Colonic mucosa (tissue), 4 donors: ENCODE results near the gene COLEC11. TPM values are rescaled to one million over a fixed set of nuclear protein-coding genes. Genes with fewer than 3 reads are reported as not detected.
"Not testable (repeated sequence)": the region's sequence is repeated elsewhere in the genome, so short reads cannot be mapped to it uniquely, and the experiment has no call there.

Experiments used
- DNase-seq: peaks from one replicate; pipeline ENCODE4 v3.0.0-alpha.2; 2020
- H3K27ac ChIP-seq: fragments of 200-600 bp; one replicate; pipeline ENCODE4 v1.8.0; 2021
- H3K27me3 ChIP-seq: fragments of 200-600 bp; one replicate; pipeline ENCODE4 v1.8.0; 2021
- H3K36me3 ChIP-seq: fragments of 200-600 bp; one replicate; pipeline ENCODE4 v1.8.0; 2021
- H3K4me1 ChIP-seq: fragments of 200-600 bp; one replicate; pipeline ENCODE4 v1.8.0; 2021; ENCODE audit warnings: mild to moderate bottlenecking
- H3K4me3 ChIP-seq: fragments of 200-600 bp; one replicate; pipeline ENCODE4 v1.8.0; 2021
- H3K9ac ChIP-seq, 2 donors: one replicate each; pipeline ENCODE4 v1.7.0; 2013; ENCODE audit warnings: control low read depth in 2 of 2, low read depth in 2 of 2, low read length in 2 of 2
- H3K9me3 ChIP-seq: fragments of 200-600 bp; one replicate; pipeline ENCODE4 v1.8.0; 2021
- CTCF ChIP-seq: fragments of 200-600 bp; IDR thresholded peaks from one replicate; pipeline ENCODE4 v1.8.0; 2022; ENCODE audit warnings: antibody characterized with exemption, mild to moderate bottlenecking
- intact Hi-C: fragments of 100-400 bp; cut with DNase I; formaldehyde crosslinking; loops from one replicate; pipeline ENCODE4 v1.14.1; 2022
- total RNA-seq, 2 donors: library from RNA; stranded (reverse); fragmentation: NEBNext Ultra II Directional in 1 of 2; extraction: Animal tissue kit (Norgen Biotek cat#: 25700) in 1 of 2; gene quantifications; one replicate each; pipeline ENCODE4 v1.2.1, GENCODE V29; 2021
- donor health status: healthy.
- donor health status: DM: no; HTN: no; CAD: no.
- donor health status: DM: no; HTN: no; CAD: no.

COLEC11 gene
- total RNA-seq, 2 donors from 2014 or later, result 0.47 to 0.80 TPM

DNA sequence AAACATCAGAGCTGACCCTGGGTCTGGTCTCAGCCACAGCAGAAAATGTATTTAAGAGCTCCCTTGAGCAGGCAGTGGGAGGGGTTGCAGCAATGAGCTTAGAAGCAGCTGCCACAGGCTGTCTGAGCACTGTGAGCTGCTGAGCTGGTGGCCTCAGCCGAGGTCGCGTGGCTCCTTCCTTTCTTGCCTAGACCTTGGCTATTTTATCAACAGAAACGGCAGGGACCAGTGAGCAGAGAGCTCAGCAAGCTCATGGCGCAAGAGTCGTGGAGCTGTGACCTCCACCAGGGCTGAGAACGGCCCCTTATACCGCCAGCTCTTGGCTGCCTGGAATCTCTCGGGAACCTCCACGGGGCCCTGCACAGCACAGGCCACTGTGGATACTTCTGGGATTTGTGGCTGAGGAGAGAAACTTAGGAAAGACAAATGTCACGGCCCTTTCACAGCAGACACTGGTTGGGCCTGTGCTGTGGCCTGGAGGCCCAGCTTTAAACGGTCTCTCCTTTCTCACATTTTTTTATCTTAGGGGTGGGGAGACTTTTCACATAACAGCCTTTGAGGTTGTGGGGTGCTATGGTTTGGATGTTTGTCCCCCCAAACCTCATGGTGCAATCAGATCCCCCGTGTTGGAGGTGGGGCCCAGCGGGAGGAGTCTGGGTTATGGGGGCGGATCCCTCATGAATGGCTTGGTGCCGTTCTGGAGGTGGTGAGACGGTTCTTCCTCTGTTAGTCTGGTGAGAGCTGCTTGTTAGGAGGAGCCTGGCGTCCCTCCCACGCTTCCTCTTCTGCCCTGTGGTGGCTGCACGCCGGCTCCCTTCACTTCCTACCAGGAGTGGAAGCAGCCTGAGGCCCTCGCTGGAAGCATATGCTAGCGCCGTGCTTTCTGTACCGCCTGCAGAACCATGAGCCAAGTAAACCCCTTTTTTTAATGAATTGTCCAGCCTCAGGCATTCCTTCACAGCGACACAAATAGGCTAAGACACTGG lies 64.8 kb downstream of the COLEC11 start:
- no peak overlapping the region for H3K4me3 ChIP-seq
- no peak for DNase-seq
- no peaks in the 10 kb centered on the region for H3K27me3 ChIP-seq
- TF ChIP-seq CTCF, result no peak
- H3K9me3 ChIP-seq, result no peaks in the 10 kb centered on the region
- intact Hi-C loops, result loop anchor here (10.0 kb wide), 2 partner anchors 235 to 1775 kb away; no protein-coding TSS in a partner anchor
- H3K9ac ChIP-seq, result no peak overlapping the region
- no peak overlapping the region for H3K27ac ChIP-seq
- H3K4me1 ChIP-seq, result no peaks in the 10 kb centered on the region
- no peaks in the 10 kb centered on the region for H3K36me3 ChIP-seq

DNA sequence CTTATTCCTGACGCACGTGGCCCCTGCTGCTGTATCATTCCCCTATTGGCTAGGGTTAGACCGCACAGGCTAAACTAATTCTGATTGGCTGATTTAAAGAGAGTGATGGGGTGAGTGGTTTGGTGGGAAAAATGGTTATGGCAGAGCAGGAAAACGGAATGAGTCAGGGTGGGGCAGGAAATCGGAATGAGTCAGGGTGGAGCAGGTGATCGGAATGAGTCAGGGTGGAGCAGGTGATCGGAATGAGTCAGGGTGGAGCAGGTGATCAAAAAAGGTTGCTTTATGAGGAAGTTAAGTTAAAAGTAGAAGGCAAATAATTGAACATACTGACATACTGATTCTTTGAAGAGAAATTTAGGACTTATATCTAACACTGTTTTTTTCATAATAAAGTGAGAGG lies 65.7 kb downstream of the COLEC11 start:
- H3K4me3 ChIP-seq, H3K27me3 ChIP-seq, H3K9ac ChIP-seq, DNase-seq, H3K27ac ChIP-seq, H3K9me3 ChIP-seq, intact Hi-C loops, H3K4me1 ChIP-seq, H3K36me3 ChIP-seq: not testable (repeated sequence)

DNA sequence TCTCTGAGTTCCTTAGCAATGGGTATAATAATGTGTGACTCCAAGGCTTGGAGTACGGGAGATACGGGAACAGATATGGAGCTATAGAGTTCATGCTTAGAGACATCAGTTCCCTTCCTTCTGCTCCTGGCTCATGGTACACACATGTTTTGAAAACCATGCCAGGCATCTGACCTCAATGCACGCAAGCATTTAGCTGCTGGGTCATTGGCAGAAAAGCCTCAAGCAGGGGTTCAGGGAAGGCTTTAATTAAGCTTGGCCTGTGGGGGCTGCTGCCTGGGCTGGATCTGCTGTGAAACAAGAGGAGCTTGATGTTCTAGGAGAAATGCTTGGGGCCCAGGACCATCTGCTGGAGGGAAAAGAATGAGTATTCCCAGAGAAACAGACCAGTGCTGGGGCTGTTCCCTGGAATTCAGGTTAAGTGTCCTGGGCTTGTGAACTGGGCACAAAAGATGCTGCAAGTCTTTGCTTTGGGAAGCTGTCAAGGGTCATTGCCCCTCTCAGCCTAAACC lies 66.3 kb downstream of the COLEC11 start:
- Histone ChIP-seq H3K27me3 (no peaks in the 10 kb centered on the region), H3K4me1 (no peaks in the 10 kb centered on the region), H3K9ac (no peak overlapping the region), H3K4me3 (no peak overlapping the region), H3K9me3 (no peaks in the 10 kb centered on the region), H3K27ac (no peak overlapping the region), H3K36me3 (no peaks in the 10 kb centered on the region)
- no peak for DNase-seq
- TF ChIP-seq CTCF, result no peak
- intact Hi-C loops, result no loop called here

- Histone ChIP-seq H3K27me3 (no peaks in the 10 kb centered on the region), H3K4me1 (no peaks in the 10 kb centered on the region), H3K9ac (no peak overlapping the region), H3K9me3 (no peaks in the 10 kb centered on the region), H3K4me3 (no peak overlapping the region), H3K36me3 (no peaks in the 10 kb centered on the region), H3K27ac (no peak overlapping the region)
- no peak for DNase-seq
- no peak for TF ChIP-seq CTCF
- intact Hi-C loops, result no loop called here
Observed at GRCh38 chr2:3662239-3662638, 67.3 kb downstream of the COLEC11 start.

DNA sequence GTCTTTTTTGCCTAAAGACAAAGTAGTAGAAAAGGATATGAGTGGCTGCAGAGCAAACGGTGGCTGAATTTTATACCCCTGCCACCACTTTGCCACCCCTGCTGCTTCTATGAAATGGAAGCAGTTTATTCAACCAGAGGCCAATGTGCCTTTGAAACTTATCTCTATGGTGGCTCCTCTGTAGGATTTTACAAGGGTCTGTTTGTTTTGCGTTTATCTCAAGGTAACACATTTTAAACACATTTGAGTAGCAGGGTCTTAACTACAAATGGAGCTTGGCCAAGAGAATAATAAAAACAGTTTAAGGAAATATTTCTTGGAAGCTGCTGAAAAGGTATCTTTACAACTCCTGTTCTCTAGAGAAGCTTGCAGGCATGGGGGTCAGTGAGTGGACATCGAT lies 69.2 kb downstream of the COLEC11 start:
- Histone ChIP-seq H3K9ac (no peak overlapping the region), H3K27ac (no peak overlapping the region), H3K36me3 (no peaks in the 10 kb centered on the region), H3K9me3 (no peaks in the 10 kb centered on the region), H3K27me3 (no peaks in the 10 kb centered on the region), H3K4me1 (no peaks in the 10 kb centered on the region), H3K4me3 (no peak overlapping the region)
- intact Hi-C loops, result no loop called here
- DNase-seq, result no peak
- TF ChIP-seq CTCF, result no peak

DNA sequence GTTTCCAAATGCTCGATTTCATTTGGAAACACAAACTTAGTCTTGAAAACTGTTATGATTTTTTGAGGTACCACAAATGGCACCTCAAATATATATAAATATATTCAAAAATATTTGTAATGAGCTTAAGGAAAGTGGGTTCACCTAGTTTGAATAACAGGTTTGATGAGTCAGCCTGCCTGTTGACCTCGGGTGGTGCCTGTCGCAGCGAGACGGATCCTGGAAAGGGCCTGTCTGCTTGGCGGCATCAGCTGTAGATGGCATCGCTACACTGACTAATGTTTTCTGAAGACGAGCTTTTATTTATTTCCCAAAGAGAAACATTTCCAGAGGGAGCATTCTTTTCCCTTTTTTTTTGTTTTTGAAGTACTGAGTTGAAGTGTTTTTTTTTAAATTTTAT lies 70.0 kb downstream of the COLEC11 start:
- no peak for TF ChIP-seq CTCF
- H3K4me3 ChIP-seq, result no peak overlapping the region
- H3K9ac ChIP-seq, result no peak overlapping the region
- DNase-seq, result no peak
- H3K9me3 ChIP-seq, result no peaks in the 10 kb centered on the region
- intact Hi-C loops, result no loop called here
- H3K27me3 ChIP-seq, result no peaks in the 10 kb centered on the region
- H3K4me1 ChIP-seq, result no peaks in the 10 kb centered on the region
- no peak overlapping the region for H3K27ac ChIP-seq
- no peaks in the 10 kb centered on the region for H3K36me3 ChIP-seq
